ENCODE data around the gene RAB27A. TPM values are rescaled to one million over a fixed set of nuclear protein-coding genes. Genes with fewer than 3 reads are reported as not detected.

The RAB27A gene
- total and polyA plus RNA-seq, 2 experiments from 2014 or later = 3.2 to 5.8 TPM

DNA sequence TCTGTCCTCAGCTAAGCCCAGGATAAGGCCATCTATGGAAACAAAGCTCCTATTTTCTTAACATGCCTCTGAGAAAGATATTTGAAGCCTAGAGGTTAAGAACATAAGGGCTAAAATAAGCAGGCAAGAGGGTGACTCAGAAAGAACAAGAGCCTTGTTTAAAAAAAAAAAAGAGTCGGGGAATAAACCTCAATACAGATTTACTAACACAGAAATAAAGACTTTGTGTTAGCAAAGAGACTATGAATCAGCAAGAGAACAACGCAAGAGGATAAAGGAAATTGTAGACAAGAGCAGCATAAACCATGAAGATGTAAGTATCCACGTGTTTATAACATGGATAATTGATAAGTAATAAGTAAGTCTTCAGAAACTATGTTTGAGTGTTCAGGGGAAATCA, 36.0 kb downstream of the RAB27A start:
- Mint-ChIP-seq H3K9me3 (no peaks in the 10 kb centered on the region), H3K4me1 (peaks cover 4% of the 10 kb centered on the region; the same call in 2 of the 3 replicates), H3K27ac (no peak overlapping the region), H3K36me3 (ENCODE audit: low read depth) (no peaks in the 10 kb centered on the region), H3K27me3 (ENCODE audit: insufficient read depth, low read depth, poor library complexity) (peaks cover 3% of the 10 kb centered on the region), H3K4me3 (no peak overlapping the region)
- TF ChIP-seq EZH2phosphoT487 (IDR thresholded peaks at IDR 0.05; ENCODE audit: unreplicated experiment) = no peak
- TF ChIP-seq, protein P1, sequence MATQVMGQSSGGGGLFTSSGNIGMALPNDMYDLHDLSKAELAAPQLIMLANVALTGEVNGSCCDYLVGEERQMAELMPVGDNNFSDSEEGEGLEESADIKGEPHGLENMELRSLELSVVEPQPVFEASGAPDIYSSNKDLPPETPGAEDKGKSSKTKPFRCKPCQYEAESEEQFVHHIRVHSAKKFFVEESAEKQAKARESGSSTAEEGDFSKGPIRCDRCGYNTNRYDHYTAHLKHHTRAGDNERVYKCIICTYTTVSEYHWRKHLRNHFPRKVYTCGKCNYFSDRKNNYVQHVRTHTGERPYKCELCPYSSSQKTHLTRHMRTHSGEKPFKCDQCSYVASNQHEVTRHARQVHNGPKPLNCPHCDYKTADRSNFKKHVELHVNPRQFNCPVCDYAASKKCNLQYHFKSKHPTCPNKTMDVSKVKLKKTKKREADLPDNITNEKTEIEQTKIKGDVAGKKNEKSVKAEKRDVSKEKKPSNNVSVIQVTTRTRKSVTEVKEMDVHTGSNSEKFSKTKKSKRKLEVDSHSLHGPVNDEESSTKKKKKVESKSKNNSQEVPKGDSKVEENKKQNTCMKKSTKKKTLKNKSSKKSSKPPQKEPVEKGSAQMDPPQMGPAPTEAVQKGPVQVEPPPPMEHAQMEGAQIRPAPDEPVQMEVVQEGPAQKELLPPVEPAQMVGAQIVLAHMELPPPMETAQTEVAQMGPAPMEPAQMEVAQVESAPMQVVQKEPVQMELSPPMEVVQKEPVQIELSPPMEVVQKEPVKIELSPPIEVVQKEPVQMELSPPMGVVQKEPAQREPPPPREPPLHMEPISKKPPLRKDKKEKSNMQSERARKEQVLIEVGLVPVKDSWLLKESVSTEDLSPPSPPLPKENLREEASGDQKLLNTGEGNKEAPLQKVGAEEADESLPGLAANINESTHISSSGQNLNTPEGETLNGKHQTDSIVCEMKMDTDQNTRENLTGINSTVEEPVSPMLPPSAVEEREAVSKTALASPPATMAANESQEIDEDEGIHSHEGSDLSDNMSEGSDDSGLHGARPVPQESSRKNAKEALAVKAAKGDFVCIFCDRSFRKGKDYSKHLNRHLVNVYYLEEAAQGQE (IDR thresholded peaks at IDR 0.05; ENCODE audit: unreplicated experiment) = no peak
- no peak for TF ChIP-seq ZNF331 (CRISPR knock-in tag; IDR thresholded peaks at IDR 0.05; ENCODE audit: low read depth)
- TF ChIP-seq STAT1 (IDR thresholded peaks at IDR 0.05; ENCODE audit: unreplicated experiment) = no peak
- TF ChIP-seq POLR2AphosphoS5 (IDR thresholded peaks at IDR 0.05; ENCODE audit: low read depth) = no peak
- TF ChIP-seq, protein P2, sequence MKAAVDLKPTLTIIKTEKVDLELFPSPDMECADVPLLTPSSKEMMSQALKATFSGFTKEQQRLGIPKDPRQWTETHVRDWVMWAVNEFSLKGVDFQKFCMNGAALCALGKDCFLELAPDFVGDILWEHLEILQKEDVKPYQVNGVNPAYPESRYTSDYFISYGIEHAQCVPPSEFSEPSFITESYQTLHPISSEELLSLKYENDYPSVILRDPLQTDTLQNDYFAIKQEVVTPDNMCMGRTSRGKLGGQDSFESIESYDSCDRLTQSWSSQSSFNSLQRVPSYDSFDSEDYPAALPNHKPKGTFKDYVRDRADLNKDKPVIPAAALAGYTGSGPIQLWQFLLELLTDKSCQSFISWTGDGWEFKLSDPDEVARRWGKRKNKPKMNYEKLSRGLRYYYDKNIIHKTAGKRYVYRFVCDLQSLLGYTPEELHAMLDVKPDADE (IDR thresholded peaks at IDR 0.05) = no peak
- no peak for TF ChIP-seq JUNB (IDR thresholded peaks at IDR 0.05; ENCODE audit: unreplicated experiment)
- no peak for TF ChIP-seq NANOG (IDR thresholded peaks at IDR 0.05; ENCODE audit: borderline replicate concordance)
- TF ChIP-seq EZH2 (IDR thresholded peaks at IDR 0.05; ENCODE audit: low read depth, unreplicated experiment) = no peak
- TF ChIP-seq, protein P3, sequence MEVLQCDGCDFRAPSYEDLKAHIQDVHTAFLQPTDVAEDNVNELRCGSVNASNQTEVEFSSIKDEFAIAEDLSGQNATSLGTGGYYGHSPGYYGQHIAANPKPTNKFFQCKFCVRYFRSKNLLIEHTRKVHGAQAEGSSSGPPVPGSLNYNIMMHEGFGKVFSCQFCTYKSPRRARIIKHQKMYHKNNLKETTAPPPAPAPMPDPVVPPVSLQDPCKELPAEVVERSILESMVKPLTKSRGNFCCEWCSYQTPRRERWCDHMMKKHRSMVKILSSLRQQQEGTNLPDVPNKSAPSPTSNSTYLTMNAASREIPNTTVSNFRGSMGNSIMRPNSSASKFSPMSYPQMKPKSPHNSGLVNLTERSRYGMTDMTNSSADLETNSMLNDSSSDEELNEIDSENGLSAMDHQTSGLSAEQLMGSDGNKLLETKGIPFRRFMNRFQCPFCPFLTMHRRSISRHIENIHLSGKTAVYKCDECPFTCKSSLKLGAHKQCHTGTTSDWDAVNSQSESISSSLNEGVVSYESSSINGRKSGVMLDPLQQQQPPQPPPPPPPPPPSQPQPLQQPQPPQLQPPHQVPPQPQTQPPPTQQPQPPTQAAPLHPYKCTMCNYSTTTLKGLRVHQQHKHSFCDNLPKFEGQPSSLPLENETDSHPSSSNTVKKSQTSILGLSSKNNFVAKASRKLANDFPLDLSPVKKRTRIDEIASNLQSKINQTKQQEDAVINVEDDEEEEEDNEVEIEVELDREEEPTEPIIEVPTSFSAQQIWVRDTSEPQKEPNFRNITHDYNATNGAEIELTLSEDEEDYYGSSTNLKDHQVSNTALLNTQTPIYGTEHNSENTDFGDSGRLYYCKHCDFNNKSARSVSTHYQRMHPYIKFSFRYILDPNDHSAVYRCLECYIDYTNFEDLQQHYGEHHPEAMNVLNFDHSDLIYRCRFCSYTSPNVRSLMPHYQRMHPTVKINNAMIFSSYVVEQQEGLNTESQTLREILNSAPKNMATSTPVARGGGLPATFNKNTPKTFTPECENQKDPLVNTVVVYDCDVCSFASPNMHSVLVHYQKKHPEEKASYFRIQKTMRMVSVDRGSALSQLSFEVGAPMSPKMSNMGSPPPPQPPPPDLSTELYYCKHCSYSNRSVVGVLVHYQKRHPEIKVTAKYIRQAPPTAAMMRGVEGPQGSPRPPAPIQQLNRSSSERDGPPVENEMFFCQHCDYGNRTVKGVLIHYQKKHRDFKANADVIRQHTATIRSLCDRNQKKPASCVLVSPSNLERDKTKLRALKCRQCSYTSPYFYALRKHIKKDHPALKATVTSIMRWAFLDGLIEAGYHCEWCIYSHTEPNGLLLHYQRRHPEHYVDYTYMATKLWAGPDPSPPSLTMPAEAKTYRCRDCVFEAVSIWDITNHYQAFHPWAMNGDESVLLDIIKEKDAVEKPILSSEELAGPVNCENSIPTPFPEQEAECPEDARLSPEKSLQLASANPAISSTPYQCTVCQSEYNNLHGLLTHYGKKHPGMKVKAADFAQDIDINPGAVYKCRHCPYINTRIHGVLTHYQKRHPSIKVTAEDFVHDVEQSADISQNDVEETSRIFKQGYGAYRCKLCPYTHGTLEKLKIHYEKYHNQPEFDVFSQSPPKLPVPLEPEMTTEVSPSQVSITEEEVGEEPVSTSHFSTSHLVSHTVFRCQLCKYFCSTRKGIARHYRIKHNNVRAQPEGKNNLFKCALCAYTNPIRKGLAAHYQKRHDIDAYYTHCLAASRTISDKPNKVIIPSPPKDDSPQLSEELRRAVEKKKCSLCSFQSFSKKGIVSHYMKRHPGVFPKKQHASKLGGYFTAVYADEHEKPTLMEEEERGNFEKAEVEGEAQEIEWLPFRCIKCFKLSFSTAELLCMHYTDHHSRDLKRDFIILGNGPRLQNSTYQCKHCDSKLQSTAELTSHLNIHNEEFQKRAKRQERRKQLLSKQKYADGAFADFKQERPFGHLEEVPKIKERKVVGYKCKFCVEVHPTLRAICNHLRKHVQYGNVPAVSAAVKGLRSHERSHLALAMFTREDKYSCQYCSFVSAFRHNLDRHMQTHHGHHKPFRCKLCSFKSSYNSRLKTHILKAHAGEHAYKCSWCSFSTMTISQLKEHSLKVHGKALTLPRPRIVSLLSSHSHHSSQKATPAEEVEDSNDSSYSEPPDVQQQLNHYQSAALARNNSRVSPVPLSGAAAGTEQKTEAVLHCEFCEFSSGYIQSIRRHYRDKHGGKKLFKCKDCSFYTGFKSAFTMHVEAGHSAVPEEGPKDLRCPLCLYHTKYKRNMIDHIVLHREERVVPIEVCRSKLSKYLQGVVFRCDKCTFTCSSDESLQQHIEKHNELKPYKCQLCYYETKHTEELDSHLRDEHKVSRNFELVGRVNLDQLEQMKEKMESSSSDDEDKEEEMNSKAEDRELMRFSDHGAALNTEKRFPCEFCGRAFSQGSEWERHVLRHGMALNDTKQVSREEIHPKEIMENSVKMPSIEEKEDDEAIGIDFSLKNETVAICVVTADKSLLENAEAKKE (CRISPR knock-in tag; IDR thresholded peaks at IDR 0.05) = no peak
- TF ChIP-seq, protein P4, sequence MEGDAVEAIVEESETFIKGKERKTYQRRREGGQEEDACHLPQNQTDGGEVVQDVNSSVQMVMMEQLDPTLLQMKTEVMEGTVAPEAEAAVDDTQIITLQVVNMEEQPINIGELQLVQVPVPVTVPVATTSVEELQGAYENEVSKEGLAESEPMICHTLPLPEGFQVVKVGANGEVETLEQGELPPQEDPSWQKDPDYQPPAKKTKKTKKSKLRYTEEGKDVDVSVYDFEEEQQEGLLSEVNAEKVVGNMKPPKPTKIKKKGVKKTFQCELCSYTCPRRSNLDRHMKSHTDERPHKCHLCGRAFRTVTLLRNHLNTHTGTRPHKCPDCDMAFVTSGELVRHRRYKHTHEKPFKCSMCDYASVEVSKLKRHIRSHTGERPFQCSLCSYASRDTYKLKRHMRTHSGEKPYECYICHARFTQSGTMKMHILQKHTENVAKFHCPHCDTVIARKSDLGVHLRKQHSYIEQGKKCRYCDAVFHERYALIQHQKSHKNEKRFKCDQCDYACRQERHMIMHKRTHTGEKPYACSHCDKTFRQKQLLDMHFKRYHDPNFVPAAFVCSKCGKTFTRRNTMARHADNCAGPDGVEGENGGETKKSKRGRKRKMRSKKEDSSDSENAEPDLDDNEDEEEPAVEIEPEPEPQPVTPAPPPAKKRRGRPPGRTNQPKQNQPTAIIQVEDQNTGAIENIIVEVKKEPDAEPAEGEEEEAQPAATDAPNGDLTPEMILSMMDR (conservative IDR thresholded peaks at IDR 0.05; ENCODE audit: low read depth in 2 of 2) = no peak
- TF ChIP-seq CREB1 (CRISPR knock-in tag; IDR thresholded peaks at IDR 0.05; ENCODE audit: low read depth) = no peak
- TF ChIP-seq ZNF114 (CRISPR knock-in tag; IDR thresholded peaks at IDR 0.05) = no peak
- ATAC-seq (no peak), DNase-seq (ENCODE audit: low spot score) (no peak)
- Histone ChIP-seq H3K27me3 (ENCODE audit: insufficient read depth) (no peaks in the 10 kb centered on the region), H3K79me2 (replicated peaks; ENCODE audit: insufficient read depth) (no peaks in the 10 kb centered on the region), H3K4me1 (ENCODE audit: insufficient read depth) (peaks cover 5% of the 10 kb centered on the region), H3K4me3 (no peak overlapping the region), H3K36me3 (ENCODE audit: insufficient read depth) (no peaks in the 10 kb centered on the region), H3F3A (replicated peaks; ENCODE audit: low read depth) (no peaks in the 10 kb centered on the region), H3K9me2 (ENCODE audit: insufficient read depth) (no peaks in the 10 kb centered on the region), H3K4me2 (no peak overlapping the region), H3K27ac (ENCODE audit: low read depth) (no peak overlapping the region), H2AFZ (no peak overlapping the region), H4K20me1 (replicated peaks; ENCODE audit: insufficient read depth) (no peaks in the 10 kb centered on the region)
